BE2C (cell line): ENCODE measurements around the gene ABHD17B.

ENCODE experiments used
- DNase-seq: peaks from one replicate; pipeline ENCODE4 v3.0.0-alpha.2; 2020
- H3K27me3 ChIP-seq: fragments of 250-450 bp; sonication (Bioruptor Pico); 2 replicates; pipeline ENCODE4 v1.5.1; 2020; ENCODE audit warnings: mild to moderate bottlenecking
- H3K36me3 ChIP-seq: fragments of 250-450 bp; sonication (Bioruptor Pico); 2 replicates; pipeline ENCODE4 v1.5.1; 2020; ENCODE audit warnings: mild to moderate bottlenecking
- H3K4me1 ChIP-seq: fragments of 250-450 bp; sonication (Bioruptor Pico); 2 replicates; pipeline ENCODE4 v1.5.1; 2020
- H3K4me3 ChIP-seq: 2 replicates; pipeline ENCODE4 v1.5.1; 2011; ENCODE audit warnings: low read depth, low read length
- H3K9me3 ChIP-seq: fragments of 250-450 bp; sonication (Bioruptor Pico); 2 replicates; pipeline ENCODE4 v1.5.1; 2020
- TF ChIP-seq, protein P1 (sequence below): IDR thresholded peaks from 2 replicates; pipeline ENCODE4 v1.5.1; 2012; ENCODE audit warnings: mild to moderate bottlenecking, low read depth, low read length

Gene ABHD17B

GRCh38 chr9:71824257-71824656 is 86.7 kb downstream of the ABHD17B start:
- H3K4me1 ChIP-seq, result no peaks in the 10 kb centered on the region
- no peak overlapping the region for H3K4me3 ChIP-seq
- TF ChIP-seq, protein P1, sequence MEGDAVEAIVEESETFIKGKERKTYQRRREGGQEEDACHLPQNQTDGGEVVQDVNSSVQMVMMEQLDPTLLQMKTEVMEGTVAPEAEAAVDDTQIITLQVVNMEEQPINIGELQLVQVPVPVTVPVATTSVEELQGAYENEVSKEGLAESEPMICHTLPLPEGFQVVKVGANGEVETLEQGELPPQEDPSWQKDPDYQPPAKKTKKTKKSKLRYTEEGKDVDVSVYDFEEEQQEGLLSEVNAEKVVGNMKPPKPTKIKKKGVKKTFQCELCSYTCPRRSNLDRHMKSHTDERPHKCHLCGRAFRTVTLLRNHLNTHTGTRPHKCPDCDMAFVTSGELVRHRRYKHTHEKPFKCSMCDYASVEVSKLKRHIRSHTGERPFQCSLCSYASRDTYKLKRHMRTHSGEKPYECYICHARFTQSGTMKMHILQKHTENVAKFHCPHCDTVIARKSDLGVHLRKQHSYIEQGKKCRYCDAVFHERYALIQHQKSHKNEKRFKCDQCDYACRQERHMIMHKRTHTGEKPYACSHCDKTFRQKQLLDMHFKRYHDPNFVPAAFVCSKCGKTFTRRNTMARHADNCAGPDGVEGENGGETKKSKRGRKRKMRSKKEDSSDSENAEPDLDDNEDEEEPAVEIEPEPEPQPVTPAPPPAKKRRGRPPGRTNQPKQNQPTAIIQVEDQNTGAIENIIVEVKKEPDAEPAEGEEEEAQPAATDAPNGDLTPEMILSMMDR, result no peak
- no peaks in the 10 kb centered on the region for H3K36me3 ChIP-seq
- no peaks in the 10 kb centered on the region for H3K27me3 ChIP-seq
- DNase-seq, result no peak
- H3K9me3 ChIP-seq, result no peaks in the 10 kb centered on the region

DNA sequence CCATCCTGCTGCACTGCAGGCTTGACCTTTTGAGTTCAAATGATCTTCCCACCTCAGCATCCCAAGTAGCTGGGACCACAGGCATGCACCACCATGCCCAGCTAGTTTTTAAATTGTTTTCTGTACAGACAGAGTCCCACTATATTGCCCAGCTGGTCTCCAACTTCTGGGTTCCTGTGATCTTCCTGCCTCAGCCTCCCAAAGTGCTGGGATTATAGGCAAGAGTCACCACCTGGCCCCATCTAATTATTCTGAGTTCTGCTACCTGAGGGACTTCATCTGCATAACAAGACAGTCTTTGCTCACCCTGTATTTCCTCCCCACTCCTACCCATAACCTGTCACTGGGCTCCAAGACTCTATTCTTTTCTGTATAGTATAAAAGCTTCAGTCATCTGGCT is 88.1 kb downstream of the ABHD17B start:
- TF ChIP-seq, protein P1, result no peak
- Histone ChIP-seq H3K36me3 (no peaks in the 10 kb centered on the region), H3K4me1 (no peaks in the 10 kb centered on the region), H3K9me3 (no peaks in the 10 kb centered on the region), H3K4me3 (no peak overlapping the region), H3K27me3 (no peaks in the 10 kb centered on the region)
- no peak for DNase-seq

GRCh38 chr9:71822456-71822855 is 88.5 kb downstream of the ABHD17B start:
- H3K9me3 ChIP-seq, result no peaks in the 10 kb centered on the region
- no peaks in the 10 kb centered on the region for H3K36me3 ChIP-seq
- H3K27me3 ChIP-seq, result no peaks in the 10 kb centered on the region
- TF ChIP-seq, protein P1, result no peak
- no peaks in the 10 kb centered on the region for H3K4me1 ChIP-seq
- no peak overlapping the region for H3K4me3 ChIP-seq
- DNase-seq, result no peak

- no peaks in the 10 kb centered on the region for H3K36me3 ChIP-seq
- H3K9me3 ChIP-seq, result no peaks in the 10 kb centered on the region
- no peaks in the 10 kb centered on the region for H3K4me1 ChIP-seq
- no peaks in the 10 kb centered on the region for H3K27me3 ChIP-seq
- no peak overlapping the region for H3K4me3 ChIP-seq
- no peak for DNase-seq
- TF ChIP-seq, protein P1, result no peak
These were observed 89.6 kb downstream of the ABHD17B start for GRCh38 chr9:71821405-71821804.

DNA sequence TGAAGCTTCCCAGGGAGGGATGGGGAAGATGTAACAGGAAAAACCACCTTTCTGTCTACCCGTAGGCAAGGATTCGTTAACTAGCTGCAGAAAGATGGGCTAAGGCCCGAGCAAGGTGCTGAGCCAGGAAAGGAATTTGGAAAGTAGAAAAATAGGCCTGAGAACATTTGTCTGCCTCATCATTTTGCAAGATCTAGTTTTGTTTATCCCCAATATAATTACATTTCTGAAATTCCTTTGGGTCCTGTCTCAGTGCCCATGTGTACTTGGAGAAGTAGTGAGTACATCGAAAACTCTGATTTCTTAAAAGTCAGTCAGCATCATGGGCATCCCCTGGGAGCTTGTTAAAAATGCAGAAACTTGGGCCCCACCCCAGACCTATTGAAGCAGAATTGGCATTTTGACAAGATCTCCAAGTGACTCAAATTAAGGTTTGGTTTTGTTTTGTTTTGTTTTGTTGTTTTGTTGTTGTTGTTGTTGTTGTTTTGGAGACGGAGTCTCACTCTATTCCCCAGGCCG is 90.5 kb downstream of the ABHD17B start:
- H3K27me3 ChIP-seq, result no peaks in the 10 kb centered on the region
- TF ChIP-seq, protein P1, result no peak
- no peaks in the 10 kb centered on the region for H3K36me3 ChIP-seq
- H3K4me3 ChIP-seq, result no peak overlapping the region
- no peaks in the 10 kb centered on the region for H3K4me1 ChIP-seq
- DNase-seq, result no peak
- H3K9me3 ChIP-seq, result no peaks in the 10 kb centered on the region

DNA sequence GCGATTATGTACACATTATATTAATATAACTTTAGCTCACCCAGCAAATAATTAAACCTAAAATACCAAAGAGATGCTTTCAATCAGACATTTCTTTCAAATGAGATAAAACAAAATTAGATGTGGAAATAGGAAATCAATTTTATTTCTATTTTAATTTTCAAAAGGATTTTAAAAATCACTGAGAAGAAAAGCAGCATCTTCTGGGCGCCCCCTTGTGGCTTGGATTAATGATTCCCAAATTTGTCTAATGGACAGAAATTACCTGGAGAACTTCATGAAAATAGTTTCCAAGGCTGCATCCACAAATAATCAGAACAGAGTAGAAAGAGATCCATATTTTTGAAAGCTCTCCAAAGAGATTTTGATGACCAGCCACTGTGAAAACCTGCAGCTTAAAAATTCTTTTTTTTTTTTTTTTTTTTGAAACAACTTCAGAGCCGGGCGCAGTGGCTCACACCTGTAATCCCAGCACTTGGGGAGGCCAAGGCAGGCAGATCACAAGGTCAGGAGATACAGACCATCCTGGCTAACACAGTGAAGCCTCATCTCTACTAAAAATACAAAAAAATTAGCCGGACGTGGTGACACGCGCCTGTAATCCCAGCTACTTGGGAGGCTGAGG is 91.8 kb downstream of the ABHD17B start:
- DNase-seq, result peak; percentile 51
- TF ChIP-seq, protein P1, result peak; percentile 78
- no peaks in the 10 kb centered on the region for H3K36me3 ChIP-seq

More for the DNA sequence above, 91.8 kb downstream of the ABHD17B start:
- Histone ChIP-seq H3K4me3 (no peak overlapping the region), H3K9me3 (no peaks in the 10 kb centered on the region), H3K4me1 (no peaks in the 10 kb centered on the region), H3K27me3 (no peaks in the 10 kb centered on the region)
